Amniotic epithelial cell (primary cell): ENCODE measurements around the gene TRIM65.

ENCODE experiments used
- DNase-seq: peaks from one replicate; pipeline ENCODE4 v3.0.0-alpha.2; 2010; ENCODE audit warnings: low read depth

TRIM65 gene

DNA sequence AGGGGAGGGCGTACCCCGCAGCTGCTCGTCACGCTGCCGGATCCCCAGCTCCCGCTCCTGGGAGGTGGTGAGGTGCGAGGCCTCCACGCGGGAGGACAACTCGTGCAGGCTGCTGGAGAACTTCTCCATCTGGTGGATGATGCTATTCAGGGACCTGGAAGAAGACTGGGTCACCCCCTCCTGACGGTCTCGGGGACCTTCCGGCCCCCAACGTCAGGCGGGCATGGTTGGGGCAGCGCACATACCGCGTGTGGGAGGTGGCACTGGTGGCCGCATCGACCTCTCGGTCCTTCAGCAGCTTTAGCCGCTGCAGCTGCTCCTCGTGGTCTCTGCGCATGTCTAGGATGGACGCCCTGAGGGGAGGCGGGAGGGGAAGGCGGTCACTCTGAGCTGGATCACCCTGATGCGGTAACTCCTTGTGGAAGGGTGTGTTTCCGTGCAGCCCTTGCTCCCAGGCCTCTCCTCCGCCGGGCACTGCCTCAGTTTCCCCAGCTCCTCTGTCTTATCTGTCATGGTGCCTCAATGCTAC lies 21.2 kb upstream of the TRIM65 start:
- no peak for DNase-seq

DNA sequence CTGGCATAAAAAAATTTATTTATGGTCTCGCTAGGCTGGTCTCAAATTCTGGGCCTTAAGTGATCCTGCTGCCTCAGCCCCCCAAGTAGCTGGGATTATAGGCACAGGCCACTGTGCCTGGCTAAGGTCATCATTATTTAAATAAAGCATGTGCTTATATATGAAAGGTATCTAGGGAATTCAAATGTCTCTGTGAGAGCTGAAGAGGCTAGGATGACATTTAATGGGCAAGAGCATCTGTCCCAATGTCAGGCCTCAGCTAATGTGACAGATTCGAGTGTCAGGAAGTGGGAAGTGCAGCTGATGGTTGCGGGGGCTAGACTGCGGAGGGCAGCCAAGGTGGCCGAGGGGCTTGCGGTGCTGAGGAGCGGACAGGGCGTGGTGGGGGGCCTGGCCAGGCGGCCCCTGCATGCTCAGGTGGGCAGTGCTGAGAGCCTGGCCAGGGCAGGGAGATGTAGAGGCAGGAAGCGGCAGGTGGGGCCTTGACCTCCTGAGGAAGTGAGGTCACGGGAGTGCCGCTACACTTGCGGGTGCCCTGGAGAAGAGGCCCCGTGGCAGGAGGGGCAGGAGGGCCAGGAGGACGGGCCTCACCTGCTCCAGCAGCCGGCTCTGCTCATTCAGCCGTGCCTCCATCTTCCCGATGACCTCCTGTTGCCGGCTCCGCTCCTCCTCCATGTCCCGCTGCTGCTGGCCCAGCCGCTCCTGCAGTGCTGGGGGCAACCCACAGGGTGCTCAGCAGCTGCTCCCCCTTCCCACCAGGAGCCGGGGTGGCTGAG lies 20.6 kb upstream of the TRIM65 start:
- DNase-seq, result no peak

DNA sequence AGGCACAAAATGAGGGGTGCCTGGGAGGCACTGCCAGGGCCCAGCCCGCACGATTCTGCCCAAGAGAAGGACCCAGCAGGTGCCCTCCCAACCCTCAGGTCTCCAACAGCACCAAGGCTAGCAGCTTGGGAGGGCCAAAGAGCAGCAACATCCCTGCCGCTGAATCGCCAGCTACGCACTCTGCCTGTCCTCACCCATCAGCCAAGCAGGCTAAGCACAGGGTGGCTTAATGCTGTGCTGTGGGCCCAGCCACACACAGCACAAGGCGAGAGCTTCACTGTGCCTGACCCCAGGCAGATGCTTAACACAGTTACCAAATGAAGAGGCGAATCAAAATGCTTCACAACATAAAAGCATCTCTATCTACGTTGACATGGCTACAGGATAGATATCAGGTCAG lies 18.5 kb upstream of the TRIM65 start:
- DNase-seq, result no peak

DNA sequence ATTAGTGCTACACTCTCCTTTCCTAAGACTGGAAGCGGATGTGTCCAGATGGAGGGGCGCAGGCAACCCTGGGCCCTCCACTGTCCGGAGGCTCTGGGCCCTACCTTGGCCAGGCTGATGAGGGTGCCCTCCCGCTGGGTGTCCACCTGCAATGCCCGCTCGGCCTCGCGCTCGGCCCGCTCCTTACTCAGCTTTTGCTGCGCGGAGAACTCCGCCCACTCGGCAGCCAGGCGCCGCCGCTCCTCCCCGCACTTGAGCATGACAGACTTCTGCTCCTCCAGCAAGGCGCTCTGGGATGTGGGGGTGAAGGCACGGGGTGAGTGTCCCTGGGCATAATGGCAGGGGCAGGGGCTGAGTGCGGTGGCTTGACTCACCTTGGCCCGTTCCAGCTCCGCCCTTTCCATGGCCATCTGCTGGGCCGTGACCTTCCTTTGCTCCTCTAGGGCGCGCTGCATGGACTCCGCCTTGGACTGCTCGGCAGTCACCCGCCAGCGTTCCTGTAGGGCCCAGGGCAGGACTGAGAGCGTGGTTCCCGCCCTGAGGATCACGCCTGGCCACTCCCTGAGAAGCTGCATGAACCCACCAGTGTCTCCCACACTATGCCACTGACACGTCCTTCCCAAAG lies 18.0 kb upstream of the TRIM65 start:
- no peak for DNase-seq

DNA sequence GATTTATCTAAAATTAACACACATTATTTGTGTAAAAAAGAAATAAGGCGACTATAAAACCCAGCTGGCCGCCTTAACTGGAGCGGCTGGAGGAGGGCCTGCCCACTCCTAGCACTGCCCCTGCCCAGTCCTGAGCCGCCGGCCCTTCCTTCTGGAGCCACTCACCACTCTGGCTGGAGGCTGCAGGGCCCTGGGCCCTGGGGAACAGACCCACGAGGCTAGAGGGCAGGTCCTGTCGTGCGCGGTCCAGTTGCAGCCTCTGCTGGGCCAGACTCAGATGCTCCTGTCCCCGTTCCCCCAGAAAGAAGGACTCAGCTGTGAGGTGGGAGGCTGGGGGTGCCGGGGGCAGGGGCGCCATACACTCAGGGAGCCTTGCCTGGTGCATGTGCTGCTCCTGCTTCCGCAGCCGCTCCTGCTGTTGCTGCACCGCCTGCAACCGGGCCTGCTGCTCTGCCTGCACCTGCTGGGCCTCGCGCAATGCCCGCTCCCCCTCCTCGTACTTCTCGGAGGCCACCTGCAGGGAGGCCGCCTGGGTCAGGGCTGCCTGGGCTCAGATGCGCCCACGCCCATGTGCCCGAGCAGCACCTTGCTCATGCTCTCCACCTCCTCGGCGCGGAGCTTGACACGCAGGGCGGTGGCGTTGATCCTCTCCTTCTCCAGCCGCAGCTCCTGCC lies 16.9 kb upstream of the TRIM65 start:
- DNase-seq, result no peak

DNA sequence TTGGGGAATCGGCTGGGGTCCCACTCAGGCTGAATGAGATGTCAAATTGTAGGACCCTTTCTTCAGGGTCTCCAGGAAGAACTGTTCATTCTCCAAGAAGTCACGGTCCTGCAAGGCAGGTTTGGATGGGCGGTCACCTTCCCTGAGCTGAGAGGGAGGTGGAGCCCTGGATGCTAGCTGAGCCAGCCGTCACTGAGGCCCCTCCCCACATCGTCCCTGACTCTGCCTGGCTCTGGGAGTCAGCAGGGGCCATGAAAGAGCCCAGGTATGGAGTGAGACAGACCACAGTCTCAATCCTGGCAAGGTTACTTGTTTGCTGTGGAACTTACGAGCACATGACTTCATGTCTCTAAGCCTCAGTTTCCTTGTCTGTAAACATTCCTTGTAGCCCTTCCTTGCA lies 13.9 kb upstream of the TRIM65 start:
- DNase-seq, result peak; percentile 37

DNA sequence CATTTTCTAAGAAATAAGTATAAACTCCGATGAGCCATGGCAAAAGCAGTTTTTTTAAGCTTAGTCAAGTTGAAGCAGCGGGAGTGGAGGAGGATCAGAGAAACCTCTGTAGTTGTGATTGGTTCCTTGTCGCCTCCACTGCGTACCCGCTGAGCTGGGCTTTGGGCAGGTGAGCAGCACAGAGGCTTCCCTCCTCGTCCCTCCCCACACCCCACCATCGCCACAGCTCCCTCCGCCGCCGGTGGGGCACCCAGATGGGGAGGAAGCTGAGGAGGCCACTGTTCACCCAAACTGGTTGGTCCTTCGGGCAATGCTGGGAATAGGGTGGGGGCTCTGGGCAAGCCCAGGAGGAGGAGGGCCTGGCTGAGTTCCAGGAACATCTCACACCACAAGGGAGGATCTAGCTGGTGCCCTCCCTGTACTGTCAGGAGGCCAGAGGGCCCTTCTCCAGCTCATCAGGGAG lies 13.1 kb upstream of the TRIM65 start:
- DNase-seq, result peak; percentile 69

DNA sequence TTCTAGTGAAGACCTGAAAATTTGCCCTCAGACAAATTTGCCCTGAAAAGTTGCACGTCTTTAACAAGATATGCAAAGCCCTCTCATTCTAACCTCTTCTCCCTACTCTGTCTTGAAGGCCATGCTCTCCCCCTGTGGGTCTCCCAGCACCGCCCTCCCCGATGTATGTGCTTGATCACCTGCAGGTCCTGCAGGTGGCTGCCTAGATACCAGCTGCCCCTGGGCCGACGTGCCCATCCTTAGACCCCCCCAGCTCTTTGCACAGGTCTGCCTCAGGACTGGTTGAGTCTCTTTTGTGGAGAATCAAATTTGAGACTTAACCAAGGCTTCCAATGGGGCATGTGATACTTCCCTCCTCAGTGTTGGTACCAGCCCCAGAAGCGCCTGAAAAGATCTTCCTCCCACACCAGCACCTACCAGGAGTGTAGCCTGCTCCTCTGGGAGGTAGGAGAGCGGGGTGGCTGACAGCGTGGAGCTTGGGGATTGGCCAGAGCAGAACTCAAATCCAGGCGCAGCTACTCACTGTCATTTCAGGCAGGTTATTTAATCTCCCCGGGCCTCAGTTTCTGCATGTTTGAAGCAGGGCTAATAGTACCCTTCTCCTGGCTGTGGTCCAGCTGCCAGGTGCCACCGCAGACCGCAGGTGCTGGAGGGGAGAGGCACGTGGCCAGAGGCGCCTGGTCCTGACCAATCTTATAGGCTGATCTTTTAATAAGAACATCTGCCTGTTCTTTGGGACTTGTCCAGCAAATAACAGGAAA lies 12.5 kb upstream of the TRIM65 start:
- DNase-seq, result no peak

DNA sequence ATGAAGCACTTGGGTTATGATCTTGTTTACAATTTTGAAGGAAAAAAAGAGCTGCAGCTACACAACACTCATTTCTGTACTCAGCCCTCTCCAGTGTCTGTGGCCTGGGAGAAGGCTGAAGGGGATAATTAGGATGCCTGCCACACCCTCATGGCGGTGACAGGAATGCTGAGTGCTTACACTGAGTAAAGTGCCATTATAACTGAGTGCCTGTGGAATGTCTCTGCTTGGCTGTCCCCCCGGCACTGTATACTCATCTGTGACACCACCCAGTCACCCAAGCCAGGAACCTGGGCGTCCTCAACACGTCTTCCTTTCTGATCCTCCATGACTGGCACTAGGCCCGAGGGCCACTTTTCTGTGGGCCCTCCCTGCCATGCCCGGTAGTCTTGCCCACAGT lies 11.4 kb upstream of the TRIM65 start:
- DNase-seq, result no peak

DNA sequence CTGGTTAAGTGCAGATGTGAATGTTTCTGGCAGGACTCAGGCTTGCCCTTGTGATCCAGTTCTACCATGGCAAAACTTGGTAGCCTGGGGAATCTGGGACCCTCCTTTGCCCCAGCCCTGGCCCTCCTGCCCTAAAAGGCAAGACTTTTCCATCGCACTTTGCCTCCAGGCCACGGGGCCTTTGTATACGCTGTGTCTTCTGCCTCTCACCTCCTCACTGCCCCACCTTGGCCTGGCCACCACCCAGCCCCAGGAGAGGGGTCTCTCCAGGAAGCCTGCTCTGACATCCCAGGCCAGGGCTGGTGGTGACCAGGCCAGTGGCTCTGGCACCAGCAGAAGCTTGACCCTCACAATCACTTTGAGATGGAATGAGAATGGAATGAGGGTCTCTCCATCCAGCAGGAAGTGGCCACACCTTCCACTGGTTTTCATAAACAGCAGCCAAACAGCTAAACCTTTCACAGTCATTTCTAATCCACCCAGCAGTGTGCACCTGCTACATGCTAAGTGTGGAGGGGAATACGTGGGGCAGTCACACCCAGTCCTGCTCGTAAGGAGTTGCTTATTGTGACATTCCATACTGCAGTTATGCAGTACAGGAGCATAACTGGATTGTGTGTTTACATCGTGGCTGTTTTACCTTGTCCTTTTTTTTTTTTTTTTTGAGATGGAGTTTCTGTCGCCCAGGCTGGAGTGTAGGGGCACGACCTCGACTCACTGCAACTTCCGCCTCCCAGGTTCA lies 9.6 kb upstream of the TRIM65 start:
- no peak for DNase-seq

DNA sequence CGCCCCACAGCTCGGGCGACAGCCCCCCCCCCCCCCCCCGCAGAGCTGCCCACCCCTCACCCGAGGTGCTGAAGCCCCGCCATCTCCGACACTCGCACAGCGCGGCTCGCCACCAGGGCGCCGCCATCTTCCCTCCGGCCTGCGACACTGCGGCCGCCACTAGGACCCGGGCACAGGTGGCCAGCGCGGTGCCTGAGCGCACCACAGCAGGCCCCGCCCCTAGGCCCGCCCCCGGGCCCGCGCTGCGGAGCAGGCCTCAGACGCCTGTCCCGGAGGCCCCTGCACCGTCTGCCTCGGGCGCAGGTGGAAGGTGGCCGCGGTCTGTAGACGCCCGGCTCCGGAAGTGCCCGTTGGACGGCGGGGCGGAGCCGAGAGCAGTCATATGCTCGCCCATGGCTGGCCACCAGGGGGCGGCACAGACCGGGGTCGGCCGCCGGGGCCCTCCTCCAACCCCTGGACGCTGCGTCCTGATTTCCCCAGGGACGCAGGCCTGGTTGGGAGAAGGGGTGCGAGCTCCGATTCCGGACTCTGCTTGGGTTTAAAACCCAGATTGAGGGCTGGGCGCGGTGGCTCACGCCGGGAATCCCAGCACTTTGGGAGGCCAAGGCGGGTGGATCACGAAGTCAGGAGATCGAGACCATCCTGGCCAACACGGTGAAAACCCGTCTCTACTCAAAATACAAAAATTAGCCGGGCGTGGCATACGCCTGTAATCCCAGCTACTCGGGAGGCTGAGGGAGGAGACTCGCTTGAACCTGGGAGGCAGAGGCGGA lies 8.2 kb upstream of the TRIM65 start, which contains the start of gene MRPL38:
MRPL38 (minus strand) TSS at position 136 of the 773 bp plus-strand sequence; CDS start at position 127, 9 bp downstream.
- DNase-seq, result peak; percentile 86

DNA sequence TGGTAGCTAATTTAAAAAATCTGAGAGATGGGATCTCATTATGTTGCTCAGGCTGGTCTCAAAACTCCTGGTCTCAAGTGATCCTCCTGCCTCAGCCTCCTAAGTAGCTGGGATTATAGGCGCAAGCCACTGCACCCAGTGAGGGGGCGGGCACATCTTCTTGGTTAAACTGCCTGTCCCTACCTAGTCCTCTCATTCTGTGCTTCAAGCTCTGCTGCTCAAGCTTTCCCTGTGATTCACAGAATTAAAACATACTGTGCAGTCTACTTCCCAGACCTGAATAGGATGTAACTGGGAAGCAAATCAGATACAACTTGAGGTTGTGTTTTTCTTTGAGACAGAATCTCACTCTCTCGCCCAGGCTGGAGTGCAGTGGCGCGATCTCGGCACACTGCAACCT lies 5.7 kb upstream of the TRIM65 start:
- no peak for DNase-seq

DNA sequence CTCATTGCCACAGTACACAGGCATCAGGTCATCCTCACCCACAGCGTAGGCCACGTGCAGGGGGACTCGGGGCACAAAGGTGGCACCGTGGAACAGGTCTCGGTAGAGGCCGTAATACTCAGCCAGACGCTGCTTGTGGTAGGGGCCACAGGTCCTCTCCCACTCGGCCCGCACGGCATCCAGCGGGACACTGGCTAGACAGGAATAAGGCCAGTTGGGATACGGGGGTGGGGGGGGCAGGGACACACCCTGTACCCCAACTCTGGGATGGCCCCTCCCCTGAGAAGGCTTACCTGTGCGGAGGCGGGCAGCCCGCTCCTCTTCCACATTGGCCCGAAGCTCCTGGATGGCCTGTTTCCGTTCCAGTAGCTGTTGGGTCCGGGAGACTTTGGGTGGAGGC lies 5.0 kb upstream of the TRIM65 start:
- no peak for DNase-seq

DNA sequence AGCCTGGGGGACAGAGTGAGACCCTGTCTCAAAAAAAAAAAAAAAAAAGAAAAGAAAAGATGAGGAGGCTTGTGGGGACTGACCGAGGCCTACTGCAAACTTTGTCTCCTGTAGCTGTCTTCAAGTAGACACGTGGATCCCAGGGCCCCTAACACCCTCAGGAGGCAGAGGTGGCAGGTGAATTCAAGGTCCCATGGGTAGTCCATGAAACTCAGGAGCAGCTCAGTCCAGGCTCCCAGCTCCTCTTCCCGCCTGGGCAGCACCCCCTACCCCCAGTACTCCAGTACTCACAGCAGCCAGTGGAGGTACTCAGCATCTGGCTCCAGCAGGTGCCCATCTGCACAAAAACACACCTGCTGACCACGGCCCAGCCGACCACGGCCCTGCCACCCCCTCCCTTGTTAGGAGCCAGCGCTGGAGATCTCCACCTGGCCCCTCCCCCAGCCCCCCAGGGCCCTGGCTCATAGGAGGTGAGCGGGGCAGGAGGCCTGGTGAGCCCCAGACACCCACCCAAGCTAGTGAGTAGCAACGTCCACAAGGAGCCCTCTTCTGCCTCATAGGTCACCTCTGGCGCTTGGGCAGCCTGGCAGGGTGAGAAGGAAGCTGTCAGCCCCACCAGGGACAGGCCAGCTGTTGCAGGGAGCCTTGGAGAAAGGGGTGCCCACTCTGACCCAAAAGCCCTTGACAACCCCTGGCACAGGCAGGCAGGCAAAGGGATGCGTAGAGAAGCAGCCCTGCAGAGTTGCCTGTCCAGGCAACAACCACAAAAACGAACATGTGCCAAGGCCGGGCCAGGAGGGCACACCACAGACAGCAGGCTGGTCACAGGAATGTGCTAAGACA lies 4.2 kb upstream of the TRIM65 start:
- no peak for DNase-seq

DNA sequence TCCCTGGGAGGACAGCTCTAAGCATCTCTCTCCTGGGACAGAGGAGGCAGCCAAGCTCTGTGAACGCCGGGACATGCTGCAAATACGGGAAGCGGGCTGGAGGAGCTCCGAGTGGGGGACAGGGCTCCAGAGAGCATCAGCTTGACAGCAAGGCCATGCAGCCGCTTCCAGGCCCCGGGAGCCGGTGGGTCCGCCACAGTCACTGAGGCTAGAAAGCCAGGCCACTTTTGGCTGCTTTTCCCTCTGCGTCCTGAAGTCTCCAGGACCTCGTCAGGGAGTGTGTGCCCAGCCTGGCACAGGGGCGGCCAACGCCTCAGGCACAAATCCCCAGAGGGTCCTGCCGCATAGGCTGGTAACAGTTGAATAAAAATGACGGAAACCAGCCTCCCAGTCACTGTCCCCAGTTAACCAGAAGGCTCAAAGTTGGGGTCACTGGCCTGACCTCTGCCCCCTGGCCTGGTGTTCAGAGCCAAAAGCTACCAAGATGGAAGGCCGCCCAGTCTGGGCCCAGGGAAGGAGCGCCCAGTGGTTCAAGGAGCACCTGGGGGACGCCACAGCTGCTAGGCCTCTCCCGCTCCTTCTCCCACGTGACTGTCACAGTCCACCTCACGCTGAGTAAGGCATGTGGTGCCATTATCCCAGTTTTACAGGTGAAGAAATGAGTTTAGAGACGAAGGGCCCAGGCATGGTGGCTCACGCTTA lies 3.2 kb upstream of the TRIM65 start:
- no peak for DNase-seq

DNA sequence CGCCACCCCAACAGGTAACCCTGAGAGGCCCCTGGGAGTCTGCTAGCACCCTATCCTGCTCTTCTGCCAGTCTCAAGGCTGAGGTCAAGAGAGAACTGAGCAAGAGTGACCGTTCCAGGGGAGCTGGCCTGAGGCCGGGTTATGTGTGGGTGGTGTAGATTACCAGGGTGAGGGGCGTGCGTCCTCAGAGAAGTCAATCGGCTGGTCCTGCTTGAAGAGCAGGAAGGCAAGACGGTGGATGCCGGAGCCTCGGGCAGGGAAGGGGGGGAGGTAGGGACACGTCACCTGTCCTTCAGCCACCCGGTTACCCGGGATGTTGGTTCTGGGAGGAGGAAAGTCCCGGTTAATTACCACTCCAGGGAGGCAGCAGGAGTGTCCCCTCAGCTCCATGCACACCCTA lies 2.6 kb upstream of the TRIM65 start:
- no peak for DNase-seq

DNA sequence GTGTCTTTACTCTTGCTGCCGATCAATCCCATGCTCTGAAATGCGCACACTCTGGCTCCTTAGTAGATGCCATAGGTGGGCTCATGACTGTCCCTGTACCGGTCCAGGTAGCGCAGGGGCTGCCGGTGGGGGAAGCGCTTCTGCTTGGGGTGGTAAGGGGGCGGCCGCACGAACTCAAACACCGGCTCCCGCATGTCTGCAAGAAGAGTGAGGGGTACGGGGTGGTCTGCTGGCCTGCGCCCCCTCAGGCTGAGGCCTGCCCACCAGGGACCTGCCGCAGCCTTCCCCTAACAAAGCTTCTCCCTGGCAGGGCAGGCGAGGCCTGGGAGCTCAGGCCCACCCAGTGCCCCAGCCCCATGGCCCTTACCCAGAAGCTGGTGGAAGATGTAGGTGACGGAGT lies 2.0 kb upstream of the TRIM65 start:
- DNase-seq, result no peak

DNA sequence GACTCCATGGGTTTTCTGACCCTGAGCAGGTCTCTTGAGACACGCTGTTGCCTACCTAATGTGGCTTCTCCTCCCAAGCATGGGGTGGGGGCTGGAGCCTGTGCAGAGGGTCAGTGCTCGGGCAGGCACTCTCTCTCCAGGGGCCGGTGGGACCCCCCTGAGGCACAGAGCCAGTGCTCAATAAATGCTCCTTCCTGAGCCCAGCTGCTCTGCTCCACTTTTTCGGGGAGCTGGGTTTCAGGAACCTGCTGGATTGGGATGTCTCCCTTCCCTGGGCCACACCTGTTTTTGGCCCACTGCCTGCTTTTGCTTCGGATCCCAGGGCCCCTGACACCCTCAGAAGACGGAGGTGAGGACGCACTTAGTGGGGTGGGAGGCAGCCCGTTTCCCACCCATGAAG lies 1.3 kb upstream of the TRIM65 start:
- no peak for DNase-seq
